Left ventricle myocardium inferior (tissue), 1 donor: ENCODE results near the gene ZNF469. TPM values are rescaled to one million over a fixed set of nuclear protein-coding genes. Genes with fewer than 3 reads are reported as not detected.

Source experiments
- DNase-seq: peaks from one replicate; pipeline ENCODE4 v3.0.0-alpha.2; 2020
- H3K27ac ChIP-seq: fragments of 200-600 bp; replicated peaks from 2 replicates; pipeline ENCODE4 v1.8.0; 2021
- H3K27me3 ChIP-seq: fragments of 200-600 bp; 2 replicates; pipeline ENCODE4 v1.8.0; 2021; ENCODE audit warnings: low read depth
- H3K36me3 ChIP-seq: fragments of 200-600 bp; 2 replicates; pipeline ENCODE4 v1.8.0; 2021
- H3K4me1 ChIP-seq: fragments of 200-600 bp; 2 replicates; pipeline ENCODE4 v1.8.0; 2021
- H3K4me3 ChIP-seq: fragments of 200-600 bp; 2 replicates; pipeline ENCODE4 v1.8.0; 2021; ENCODE audit warnings: mild to moderate bottlenecking, moderate library complexity
- H3K9me3 ChIP-seq: fragments of 200-600 bp; replicated peaks from 2 replicates; pipeline ENCODE4 v1.8.0; 2021
- intact Hi-C: fragments of 100-400 bp; cut with micrococcal nuclease; formaldehyde crosslinking; loops from one replicate; pipeline ENCODE4 v1.11.0; 2022
- total RNA-seq: library from RNA; stranded (reverse); fragmentation: NEBNext Ultra II Directional; extraction: Animal tissue kit (Norgen Biotek cat#: 25700); gene quantifications from one replicate; pipeline ENCODE4 v1.2.1, GENCODE V29; 2021
- TF ChIP-seq, protein P1 (sequence below): fragments of 200-600 bp; IDR thresholded peaks from 2 replicates; pipeline ENCODE4 v1.8.0; 2021; ENCODE audit warnings: antibody characterized with exemption, mild to moderate bottlenecking, borderline replicate concordance
- donor health status: DM: no; HTN: yes; CAD: no; lungs with severe emphysema.

Gene ZNF469
- total RNA-seq, 1 donor from 2014 or later, result 0.74 TPM

DNA sequence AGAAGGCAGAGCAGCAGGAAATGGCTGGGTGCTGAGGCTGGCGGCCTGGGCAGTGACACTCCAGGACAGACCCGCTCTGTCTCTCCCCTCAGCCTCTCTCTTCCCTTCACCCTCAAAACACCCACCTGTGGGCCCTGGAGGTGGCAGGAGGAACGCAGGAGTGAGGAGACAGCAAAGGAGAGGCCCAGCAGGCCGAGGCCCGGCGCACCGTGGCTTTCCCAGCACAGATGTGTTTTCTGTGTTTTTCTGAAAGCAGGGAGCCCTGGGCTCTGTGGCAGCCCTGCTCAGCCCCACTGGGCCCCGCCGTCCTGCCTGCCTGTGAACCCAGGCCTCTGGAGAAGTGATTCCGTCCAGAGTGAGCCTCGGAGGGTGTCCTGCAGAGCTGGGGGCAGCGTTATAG lies 30.5 kb downstream of the ZNF469 start:
- Histone ChIP-seq H3K27me3 (peaks cover 13% of the 10 kb centered on the region), H3K4me3 (no peak overlapping the region), H3K9me3 (no peaks in the 10 kb centered on the region), H3K4me1 (no peaks in the 10 kb centered on the region), H3K36me3 (no peaks in the 10 kb centered on the region), H3K27ac (no peak overlapping the region)
- TF ChIP-seq, protein P1, sequence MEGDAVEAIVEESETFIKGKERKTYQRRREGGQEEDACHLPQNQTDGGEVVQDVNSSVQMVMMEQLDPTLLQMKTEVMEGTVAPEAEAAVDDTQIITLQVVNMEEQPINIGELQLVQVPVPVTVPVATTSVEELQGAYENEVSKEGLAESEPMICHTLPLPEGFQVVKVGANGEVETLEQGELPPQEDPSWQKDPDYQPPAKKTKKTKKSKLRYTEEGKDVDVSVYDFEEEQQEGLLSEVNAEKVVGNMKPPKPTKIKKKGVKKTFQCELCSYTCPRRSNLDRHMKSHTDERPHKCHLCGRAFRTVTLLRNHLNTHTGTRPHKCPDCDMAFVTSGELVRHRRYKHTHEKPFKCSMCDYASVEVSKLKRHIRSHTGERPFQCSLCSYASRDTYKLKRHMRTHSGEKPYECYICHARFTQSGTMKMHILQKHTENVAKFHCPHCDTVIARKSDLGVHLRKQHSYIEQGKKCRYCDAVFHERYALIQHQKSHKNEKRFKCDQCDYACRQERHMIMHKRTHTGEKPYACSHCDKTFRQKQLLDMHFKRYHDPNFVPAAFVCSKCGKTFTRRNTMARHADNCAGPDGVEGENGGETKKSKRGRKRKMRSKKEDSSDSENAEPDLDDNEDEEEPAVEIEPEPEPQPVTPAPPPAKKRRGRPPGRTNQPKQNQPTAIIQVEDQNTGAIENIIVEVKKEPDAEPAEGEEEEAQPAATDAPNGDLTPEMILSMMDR, result no peak
- no peak for DNase-seq
- intact Hi-C loops, result no loop called here

DNA sequence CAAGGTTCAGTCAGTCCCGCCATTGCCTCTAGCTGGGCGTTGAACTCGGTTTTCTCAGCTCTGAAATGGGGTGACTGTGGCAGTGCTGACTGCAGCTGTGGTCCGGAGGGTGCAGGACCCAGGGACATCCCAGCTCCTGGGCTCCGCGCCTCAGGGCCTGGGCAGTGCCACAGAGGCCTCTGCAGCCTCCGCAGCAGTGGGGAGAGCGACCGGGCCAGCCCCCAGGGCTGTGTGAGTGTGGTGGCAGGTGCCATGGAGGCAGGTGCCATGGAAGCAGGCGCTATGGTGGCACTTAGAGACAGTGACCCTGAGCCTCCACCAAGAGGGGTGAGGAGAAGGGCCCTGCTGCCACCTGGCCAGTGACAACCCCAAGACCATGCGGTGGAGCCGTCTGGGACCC lies 30.9 kb downstream of the ZNF469 start:
- Histone ChIP-seq H3K36me3 (no peaks in the 10 kb centered on the region), H3K4me1 (no peaks in the 10 kb centered on the region), H3K9me3 (no peaks in the 10 kb centered on the region), H3K27me3 (peaks cover 15% of the 10 kb centered on the region), H3K4me3 (no peak overlapping the region), H3K27ac (no peak overlapping the region)
- TF ChIP-seq, protein P1, result no peak
- DNase-seq, result no peak
- intact Hi-C loops, result no loop called here

DNA sequence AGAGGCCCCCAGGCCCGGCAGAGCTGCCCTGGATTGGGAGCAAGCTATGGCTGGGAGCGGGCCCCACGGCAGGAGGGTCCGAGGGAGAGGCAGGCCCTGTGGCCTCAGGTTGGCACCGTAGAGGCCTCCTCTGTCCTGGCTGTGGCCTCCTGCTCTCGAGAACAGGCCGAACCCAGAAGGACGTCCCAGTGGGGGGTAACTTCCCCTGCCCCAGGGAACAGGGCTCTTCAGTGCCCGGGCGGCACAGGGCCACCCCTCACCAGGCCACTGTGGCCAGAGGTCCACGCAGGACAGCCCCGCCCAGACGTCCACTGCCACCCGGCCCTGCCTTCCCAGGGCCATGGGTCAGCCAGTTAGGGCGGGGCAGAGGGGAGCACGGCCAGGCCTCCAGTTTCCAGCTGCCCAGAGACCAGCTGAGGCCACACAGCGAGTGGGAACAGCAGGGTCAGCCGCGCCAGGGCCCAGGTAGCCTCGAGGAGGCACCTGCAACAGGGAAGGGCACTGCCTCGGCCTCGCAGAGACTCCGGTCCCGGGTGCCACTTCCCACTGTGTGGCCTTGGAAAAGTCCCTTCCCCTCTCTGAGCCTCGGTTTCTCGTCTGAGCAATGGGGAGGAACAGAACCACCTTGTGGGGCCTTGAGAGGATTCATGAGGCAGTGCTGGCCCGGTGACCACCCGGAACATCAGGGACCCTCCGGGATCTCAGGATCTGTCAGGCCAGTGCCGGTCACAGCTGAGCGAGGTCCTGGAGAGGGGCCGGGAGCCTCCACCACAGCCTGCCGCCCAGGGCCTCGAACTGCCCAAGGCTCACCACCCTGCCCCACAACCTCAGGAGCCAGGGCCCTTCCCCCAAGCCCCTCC lies 32.0 kb downstream of the ZNF469 start:
- H3K27ac ChIP-seq, result no peak overlapping the region
- DNase-seq, result no peak
- intact Hi-C loops, result no loop called here
- H3K4me3 ChIP-seq, result no peak overlapping the region
- TF ChIP-seq, protein P1, result no peak
- H3K9me3 ChIP-seq, result no peaks in the 10 kb centered on the region
- no peaks in the 10 kb centered on the region for H3K4me1 ChIP-seq
- H3K36me3 ChIP-seq, result no peaks in the 10 kb centered on the region
- H3K27me3 ChIP-seq, result peaks cover 26% of the 10 kb centered on the region

DNA sequence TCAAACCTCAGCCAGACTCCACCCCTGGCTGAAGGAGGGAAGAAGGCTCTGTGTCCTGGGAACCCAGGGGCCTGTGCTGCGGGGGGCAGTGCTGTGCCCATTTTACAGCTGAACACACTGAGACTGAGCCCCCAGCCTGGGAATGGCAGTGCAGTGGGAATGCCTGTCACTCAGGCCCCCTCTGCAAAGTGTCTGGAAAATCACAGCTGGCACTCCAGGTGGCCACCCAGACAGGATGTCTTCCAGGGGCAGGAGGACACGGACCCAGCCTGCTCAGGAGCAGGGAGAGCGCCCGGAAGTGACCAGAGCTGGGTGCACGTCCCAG lies 32.6 kb downstream of the ZNF469 start:
- Histone ChIP-seq H3K36me3 (no peaks in the 10 kb centered on the region), H3K9me3 (no peaks in the 10 kb centered on the region), H3K27ac (no peak overlapping the region), H3K4me1 (no peaks in the 10 kb centered on the region), H3K27me3 (peaks cover 27% of the 10 kb centered on the region), H3K4me3 (no peak overlapping the region)
- intact Hi-C loops, result no loop called here
- no peak for DNase-seq
- TF ChIP-seq, protein P1, result no peak

DNA sequence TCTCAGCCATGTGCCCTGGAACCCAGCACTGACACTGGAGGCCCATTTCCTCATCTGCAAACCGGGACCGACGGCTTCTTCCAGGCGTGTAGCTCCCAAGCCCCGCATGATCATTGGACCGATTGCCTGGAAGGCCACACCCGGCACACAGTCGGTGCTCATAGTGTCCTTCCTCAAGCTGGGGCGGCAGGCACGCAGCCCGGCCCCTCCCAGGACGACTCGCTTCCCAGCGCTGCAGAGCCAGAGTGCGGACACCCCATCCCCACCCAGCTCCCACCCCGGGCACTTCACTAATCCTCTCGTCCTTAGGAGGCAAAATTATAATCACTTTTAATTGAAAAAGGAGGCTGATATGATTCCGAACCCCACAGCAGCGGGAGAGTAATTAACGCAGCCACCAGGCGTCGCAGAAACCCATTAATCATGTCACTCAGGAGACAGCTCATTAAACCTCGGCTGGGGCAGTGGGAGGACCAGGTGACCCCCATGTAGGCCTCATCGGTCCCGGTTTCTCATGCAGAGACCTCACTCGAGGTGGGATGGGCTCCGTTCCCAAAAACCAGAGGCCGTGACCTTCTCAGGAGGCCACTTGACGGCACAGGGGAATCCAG lies 33.1 kb downstream of the ZNF469 start:
- intact Hi-C loops, result no loop called here
- Histone ChIP-seq H3K9me3 (no peaks in the 10 kb centered on the region), H3K36me3 (no peaks in the 10 kb centered on the region), H3K4me1 (no peaks in the 10 kb centered on the region), H3K4me3 (no peak overlapping the region), H3K27ac (no peak overlapping the region), H3K27me3 (peaks cover 31% of the 10 kb centered on the region)
- TF ChIP-seq, protein P1, result no peak
- DNase-seq, result no peak
